Measurements from ENCODE around the gene ST8SIA5. TPM values are rescaled to one million over a fixed set of nuclear protein-coding genes. Genes with fewer than 3 reads are reported as not detected.

ST8SIA5 gene
- total and polyA plus RNA-seq, 2 of the 13 experiments (the other 11 are each of a cell fraction or from before 2014, with no cell fraction given), result 0.07 to 0.20 TPM

- 22% methylated on average over 8 of the region's 10 CpGs for WGBS (ENCODE audit: low lambda C conversion rate)
- in situ Hi-C loops (cut with HindIII; ENCODE audit: extremely low pct_ligation_motif_present, low pct_unique_long_range_greater_than_20kb), result no loop called here
- H4K20me1 ChIP-seq (ENCODE audit: insufficient read depth, low read length), result no peaks in the 10 kb centered on the region
- DNase-seq (ENCODE audit: low spot score) (no peak), ATAC-seq (no peak), FAIRE-seq (no peak)
- H3K79me2 ChIP-seq (ENCODE audit: insufficient read depth, low read length), result no peaks in the 10 kb centered on the region
- H2AFZ ChIP-seq (ENCODE audit: low read length), result no peak overlapping the region
- intact Hi-C loops (cut with micrococcal nuclease; ENCODE audit: unreplicated experiment), result no loop called here
- no peak overlapping the region for H3K4me3 ChIP-seq (replicated peaks in 1 of 3; ENCODE audit: insufficient read depth in 1 of 3, low read depth in 2 of 3, low read length in 3 of 3)
- CTCF ChIA-PET (ENCODE audit: low intra/inter-chr PET ratio, low total read pairs), result no interaction called here
- POLR2A ChIA-PET, result no interaction called here
- no peaks in the 10 kb centered on the region for H3K4me1 ChIP-seq (ENCODE audit: insufficient read depth, low read length)
- TF ChIP-seq ZNF274 (CRISPR knock-in tag; IDR thresholded peaks at IDR 0.05) (no peak), SIN3B (IDR thresholded peaks at IDR 0.05; ENCODE audit: low read length) (no peak), ZNF850 (CRISPR knock-in tag; conservative IDR thresholded peaks at IDR 0.05) (no peak)
- TF ChIP-seq, protein P1, sequence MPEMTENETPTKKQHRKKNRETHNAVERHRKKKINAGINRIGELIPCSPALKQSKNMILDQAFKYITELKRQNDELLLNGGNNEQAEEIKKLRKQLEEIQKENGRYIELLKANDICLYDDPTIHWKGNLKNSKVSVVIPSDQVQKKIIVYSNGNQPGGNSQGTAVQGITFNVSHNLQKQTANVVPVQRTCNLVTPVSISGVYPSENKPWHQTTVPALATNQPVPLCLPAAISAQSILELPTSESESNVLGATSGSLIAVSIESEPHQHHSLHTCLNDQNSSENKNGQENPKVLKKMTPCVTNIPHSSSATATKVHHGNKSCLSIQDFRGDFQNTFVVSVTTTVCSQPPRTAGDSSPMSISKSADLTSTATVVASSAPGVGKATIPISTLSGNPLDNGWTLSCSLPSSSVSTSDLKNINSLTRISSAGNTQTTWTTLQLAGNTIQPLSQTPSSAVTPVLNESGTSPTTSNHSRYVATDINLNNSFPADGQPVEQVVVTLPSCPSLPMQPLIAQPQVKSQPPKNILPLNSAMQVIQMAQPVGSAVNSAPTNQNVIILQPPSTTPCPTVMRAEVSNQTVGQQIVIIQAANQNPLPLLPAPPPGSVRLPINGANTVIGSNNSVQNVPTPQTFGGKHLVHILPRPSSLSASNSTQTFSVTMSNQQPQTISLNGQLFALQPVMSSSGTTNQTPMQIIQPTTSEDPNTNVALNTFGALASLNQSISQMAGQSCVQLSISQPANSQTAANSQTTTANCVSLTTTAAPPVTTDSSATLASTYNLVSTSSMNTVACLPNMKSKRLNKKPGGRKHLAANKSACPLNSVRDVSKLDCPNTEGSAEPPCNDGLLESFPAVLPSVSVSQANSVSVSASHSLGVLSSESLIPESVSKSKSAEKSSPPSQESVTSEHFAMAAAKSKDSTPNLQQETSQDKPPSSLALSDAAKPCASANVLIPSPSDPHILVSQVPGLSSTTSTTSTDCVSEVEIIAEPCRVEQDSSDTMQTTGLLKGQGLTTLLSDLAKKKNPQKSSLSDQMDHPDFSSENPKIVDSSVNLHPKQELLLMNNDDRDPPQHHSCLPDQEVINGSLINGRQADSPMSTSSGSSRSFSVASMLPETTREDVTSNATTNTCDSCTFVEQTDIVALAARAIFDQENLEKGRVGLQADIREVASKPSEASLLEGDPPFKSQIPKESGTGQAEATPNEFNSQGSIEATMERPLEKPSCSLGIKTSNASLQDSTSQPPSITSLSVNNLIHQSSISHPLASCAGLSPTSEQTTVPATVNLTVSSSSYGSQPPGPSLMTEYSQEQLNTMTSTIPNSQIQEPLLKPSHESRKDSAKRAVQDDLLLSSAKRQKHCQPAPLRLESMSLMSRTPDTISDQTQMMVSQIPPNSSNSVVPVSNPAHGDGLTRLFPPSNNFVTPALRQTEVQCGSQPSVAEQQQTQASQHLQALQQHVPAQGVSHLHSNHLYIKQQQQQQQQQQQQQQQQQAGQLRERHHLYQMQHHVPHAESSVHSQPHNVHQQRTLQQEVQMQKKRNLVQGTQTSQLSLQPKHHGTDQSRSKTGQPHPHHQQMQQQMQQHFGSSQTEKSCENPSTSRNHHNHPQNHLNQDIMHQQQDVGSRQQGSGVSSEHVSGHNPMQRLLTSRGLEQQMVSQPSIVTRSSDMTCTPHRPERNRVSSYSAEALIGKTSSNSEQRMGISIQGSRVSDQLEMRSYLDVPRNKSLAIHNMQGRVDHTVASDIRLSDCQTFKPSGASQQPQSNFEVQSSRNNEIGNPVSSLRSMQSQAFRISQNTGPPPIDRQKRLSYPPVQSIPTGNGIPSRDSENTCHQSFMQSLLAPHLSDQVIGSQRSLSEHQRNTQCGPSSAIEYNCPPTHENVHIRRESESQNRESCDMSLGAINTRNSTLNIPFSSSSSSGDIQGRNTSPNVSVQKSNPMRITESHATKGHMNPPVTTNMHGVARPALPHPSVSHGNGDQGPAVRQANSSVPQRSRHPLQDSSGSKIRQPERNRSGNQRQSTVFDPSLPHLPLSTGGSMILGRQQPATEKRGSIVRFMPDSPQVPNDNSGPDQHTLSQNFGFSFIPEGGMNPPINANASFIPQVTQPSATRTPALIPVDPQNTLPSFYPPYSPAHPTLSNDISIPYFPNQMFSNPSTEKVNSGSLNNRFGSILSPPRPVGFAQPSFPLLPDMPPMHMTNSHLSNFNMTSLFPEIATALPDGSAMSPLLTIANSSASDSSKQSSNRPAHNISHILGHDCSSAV (CRISPR knock-in tag; IDR thresholded peaks at IDR 0.05; ENCODE audit: borderline replicate concordance), result no peak
- H3K9ac ChIP-seq (ENCODE audit: insufficient read depth, low read depth, low read length), result no peak overlapping the region
- H3K36me3 ChIP-seq (replicated peaks in 1 of 2; ENCODE audit: control insufficient read depth in 1 of 2, insufficient read depth in 2 of 2, low read length in 2 of 2), result no peaks in the 10 kb centered on the region
- H3K9me3 ChIP-seq (ENCODE audit: low read length), result no peaks in the 10 kb centered on the region
- H3K4me2 ChIP-seq (ENCODE audit: low read depth, low read length), result no peak overlapping the region
- peaks cover 0 to 20% of the 10 kb centered on the region in 2 experiments; a peak in 2 of 5 replicates for H3K27me3 ChIP-seq (ENCODE audit: control insufficient read depth in 1 of 2, insufficient read depth in 2 of 2, low read length in 2 of 2)
- no TSS peak for BruUV-seq (replicated peaks)
- H3K27ac ChIP-seq (ENCODE audit: extremely low read length, insufficient read depth, low read length), result no peak overlapping the region
These were observed 78.0 kb downstream of the ST8SIA5 start for GRCh38 chr18:46678785-46679399.
